Testis (tissue), 2 donors: ENCODE data around the gene TOP1.

Source experiments
- POLR2A ChIP-seq: fragments of 450-650 bp; IDR thresholded peaks from one replicate; pipeline ENCODE4 v1.6.1; 2017; ENCODE audit warnings: antibody characterized with exemption, mild to moderate bottlenecking, moderate library complexity
- TF ChIP-seq, protein P1 (sequence below), 3 experiments: fragments of 450-650 bp in 2 of 3; fragments of 200-600 bp in 1 of 3; sonication (generic) in 1 of 3; IDR thresholded peaks; one replicate each; pipeline ENCODE4 v1.5.1; 2016 to 2019; ENCODE audit warnings: antibody characterized with exemption in 3 of 3, mild to moderate bottlenecking in 2 of 3, moderate library complexity in 1 of 3

DNA sequence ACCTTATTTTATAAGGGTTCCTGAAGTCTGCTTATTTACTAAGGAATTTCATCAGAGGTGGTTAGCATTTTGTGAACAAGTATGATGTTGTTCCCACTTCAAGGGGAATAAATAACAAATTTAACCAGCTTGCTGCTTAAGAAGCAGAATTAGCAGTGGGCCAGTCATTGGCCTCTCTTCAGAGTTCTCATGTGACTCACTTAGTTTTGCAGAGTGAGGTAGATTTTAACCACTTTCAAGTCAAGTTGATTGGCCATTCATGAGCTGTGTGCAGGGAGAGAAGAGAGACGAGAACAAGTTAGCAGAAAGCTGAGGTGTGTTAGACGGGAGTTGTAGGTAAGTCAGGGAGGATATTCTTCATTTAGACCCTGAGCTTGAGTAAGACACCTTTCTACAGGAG lies 18.1 kb downstream of the TOP1 start:
- TF ChIP-seq, protein P1, sequence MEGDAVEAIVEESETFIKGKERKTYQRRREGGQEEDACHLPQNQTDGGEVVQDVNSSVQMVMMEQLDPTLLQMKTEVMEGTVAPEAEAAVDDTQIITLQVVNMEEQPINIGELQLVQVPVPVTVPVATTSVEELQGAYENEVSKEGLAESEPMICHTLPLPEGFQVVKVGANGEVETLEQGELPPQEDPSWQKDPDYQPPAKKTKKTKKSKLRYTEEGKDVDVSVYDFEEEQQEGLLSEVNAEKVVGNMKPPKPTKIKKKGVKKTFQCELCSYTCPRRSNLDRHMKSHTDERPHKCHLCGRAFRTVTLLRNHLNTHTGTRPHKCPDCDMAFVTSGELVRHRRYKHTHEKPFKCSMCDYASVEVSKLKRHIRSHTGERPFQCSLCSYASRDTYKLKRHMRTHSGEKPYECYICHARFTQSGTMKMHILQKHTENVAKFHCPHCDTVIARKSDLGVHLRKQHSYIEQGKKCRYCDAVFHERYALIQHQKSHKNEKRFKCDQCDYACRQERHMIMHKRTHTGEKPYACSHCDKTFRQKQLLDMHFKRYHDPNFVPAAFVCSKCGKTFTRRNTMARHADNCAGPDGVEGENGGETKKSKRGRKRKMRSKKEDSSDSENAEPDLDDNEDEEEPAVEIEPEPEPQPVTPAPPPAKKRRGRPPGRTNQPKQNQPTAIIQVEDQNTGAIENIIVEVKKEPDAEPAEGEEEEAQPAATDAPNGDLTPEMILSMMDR (IDR thresholded peaks at IDR 0.05) = no peak
- no peak for TF ChIP-seq POLR2A
